ENCODE data around the gene NIM1K.
"Not testable (repeated sequence)": the region's sequence is repeated elsewhere in the genome, so short reads cannot be mapped to it uniquely, and the experiment has no call there.

The NIM1K gene

DNA sequence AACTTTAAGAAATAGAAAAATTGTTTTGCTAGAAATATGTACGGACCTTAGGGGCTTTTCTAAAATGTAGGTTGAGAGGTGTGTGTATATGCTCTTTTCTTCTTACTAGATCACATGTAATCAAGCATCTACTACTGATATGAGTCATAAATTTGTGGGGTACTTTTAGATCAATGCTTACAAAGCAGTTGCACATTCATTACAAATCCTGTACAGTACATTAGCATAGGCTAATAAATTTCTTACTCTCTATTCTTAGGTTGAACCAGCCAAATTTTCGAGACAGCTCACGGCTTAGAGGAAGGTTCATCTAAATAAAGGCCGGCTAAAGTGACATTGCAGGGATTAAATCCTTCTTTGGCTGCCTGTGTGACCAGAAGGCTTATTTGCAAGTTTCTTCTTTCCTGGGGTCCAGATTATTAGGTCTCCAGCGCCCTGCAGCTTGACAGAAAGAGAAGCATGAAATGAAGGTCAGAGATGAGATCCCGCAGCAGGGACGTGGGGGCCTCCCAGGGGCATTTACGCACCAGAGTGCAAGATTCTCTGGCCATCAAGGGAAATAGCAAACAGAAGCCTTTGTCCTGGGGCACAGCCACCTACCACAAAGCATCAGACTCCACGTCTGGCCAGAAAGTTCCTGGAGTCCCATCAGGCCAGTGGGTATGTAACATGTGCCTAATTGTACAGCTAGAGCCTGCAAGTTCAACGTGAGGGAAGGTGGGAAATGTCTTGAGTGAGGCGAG is 53.0 kb downstream of the NIM1K start:
- Histone ChIP-seq H3K4me3 (ENCODE audit: low read depth, low read length) (no peak overlapping the region), H2AFZ (ENCODE audit: low read length, unreplicated experiment) (no peak overlapping the region), H3K4me1 (ENCODE audit: control insufficient read depth, insufficient read depth, low read length, unreplicated experiment) (no peaks in the 10 kb centered on the region), H3K27me3 (ENCODE audit: insufficient read depth, low read length) (peaks cover 19% of the 10 kb centered on the region; the same call in 1 of the 2 replicates), H3K27ac (ENCODE audit: low read depth, low read length) (no peak overlapping the region), H3K79me2 (ENCODE audit: control insufficient read depth, insufficient read depth, low read length, unreplicated experiment) (no peaks in the 10 kb centered on the region), H3K36me3 (ENCODE audit: insufficient read depth, low read length) (no peaks in the 10 kb centered on the region)

DNA sequence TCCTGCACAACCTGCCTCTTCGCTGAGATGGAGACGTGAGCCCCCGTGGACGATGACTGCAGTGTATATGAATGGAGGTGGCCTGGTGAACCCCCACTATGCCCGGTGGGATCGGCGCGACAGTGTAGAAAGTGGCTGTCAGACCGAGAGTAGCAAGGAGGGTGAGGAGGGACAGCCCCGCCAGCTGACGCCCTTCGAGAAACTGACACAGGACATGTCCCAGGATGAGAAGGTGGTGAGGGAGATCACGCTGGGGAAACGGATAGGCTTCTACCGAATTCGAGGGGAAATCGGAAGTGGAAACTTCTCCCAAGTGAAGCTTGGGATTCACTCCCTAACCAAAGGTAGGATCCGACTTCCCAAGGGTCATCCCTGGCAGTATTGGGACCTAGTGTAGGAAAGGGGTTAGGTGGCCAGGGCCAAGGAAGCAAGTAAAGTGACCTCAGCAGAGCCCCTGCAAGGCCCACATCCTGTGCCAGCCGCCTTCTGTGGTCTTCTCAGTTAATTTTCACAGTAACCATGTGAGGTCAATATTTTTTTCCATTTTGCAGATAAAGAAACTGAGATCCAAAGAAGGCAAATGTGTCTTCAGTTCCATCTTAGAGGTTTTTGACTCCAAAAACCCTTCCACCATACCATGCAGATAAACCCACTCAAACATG is 53.8 kb downstream of the NIM1K start:
- no peak overlapping the region for H2AFZ ChIP-seq (ENCODE audit: low read length, unreplicated experiment)
- H3K4me3 ChIP-seq (ENCODE audit: low read depth, low read length), result no peak overlapping the region
- no peaks in the 10 kb centered on the region for H3K79me2 ChIP-seq (ENCODE audit: control insufficient read depth, insufficient read depth, low read length, unreplicated experiment)
- H3K36me3 ChIP-seq (ENCODE audit: insufficient read depth, low read length), result no peaks in the 10 kb centered on the region
- H3K4me1 ChIP-seq (ENCODE audit: control insufficient read depth, insufficient read depth, low read length, unreplicated experiment), result no peaks in the 10 kb centered on the region
- H3K27me3 ChIP-seq (ENCODE audit: insufficient read depth, low read length), result peaks cover 24% of the 10 kb centered on the region
- H3K27ac ChIP-seq (ENCODE audit: low read depth, low read length), result no peak overlapping the region

- Histone ChIP-seq H3K4me1 (ENCODE audit: control insufficient read depth, insufficient read depth, low read length, unreplicated experiment) (no peaks in the 10 kb centered on the region), H3K79me2 (ENCODE audit: control insufficient read depth, insufficient read depth, low read length, unreplicated experiment) (no peaks in the 10 kb centered on the region), H2AFZ (ENCODE audit: low read length, unreplicated experiment) (no peak overlapping the region), H3K27ac (ENCODE audit: low read depth, low read length) (no peak overlapping the region), H3K36me3 (ENCODE audit: insufficient read depth, low read length) (no peaks in the 10 kb centered on the region), H3K27me3 (ENCODE audit: insufficient read depth, low read length) (peaks cover 22% of the 10 kb centered on the region), H3K4me3 (ENCODE audit: low read depth, low read length) (no peak overlapping the region)
Observed at GRCh38 chr5:43251754-43252153, 59.7 kb downstream of the NIM1K start.

DNA sequence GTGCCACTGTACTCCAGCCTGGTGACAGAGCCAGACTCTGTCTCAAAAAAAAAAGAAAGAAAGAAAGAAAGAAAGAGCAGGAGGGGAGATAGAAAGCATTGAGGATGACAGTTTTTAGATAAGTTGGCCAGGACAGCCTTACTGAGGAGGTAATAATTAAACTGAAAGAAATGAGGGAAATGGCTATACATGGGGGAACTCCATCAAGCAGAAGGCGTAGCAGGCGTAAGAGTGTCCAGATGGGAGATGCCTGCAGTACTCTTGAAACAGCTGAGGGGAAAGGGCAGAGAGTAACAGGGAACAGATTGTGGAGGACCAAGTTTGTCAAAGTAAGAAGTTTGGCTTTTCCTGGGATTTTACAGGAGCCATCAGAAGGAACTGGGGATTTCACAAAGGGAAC is 63.7 kb downstream of the NIM1K start:
- Histone ChIP-seq H3K4me1 (ENCODE audit: control insufficient read depth, insufficient read depth, low read length, unreplicated experiment) (no peaks in the 10 kb centered on the region), H3K27ac (ENCODE audit: low read depth, low read length) (no peak overlapping the region), H3K36me3 (ENCODE audit: insufficient read depth, low read length) (no peaks in the 10 kb centered on the region), H3K4me3 (ENCODE audit: low read depth, low read length) (no peak overlapping the region), H3K27me3 (ENCODE audit: insufficient read depth, low read length) (peaks cover 39% of the 10 kb centered on the region), H3K79me2 (ENCODE audit: control insufficient read depth, insufficient read depth, low read length, unreplicated experiment) (no peaks in the 10 kb centered on the region), H2AFZ (ENCODE audit: low read length, unreplicated experiment) (no peak overlapping the region)

GRCh38 chr5:43256261-43256966 is 64.4 kb downstream of the NIM1K start:
- no peaks in the 10 kb centered on the region for H3K36me3 ChIP-seq (ENCODE audit: insufficient read depth, low read length)
- H2AFZ ChIP-seq (ENCODE audit: low read length, unreplicated experiment), result no peak overlapping the region
- no peaks in the 10 kb centered on the region for H3K4me1 ChIP-seq (ENCODE audit: control insufficient read depth, insufficient read depth, low read length, unreplicated experiment)
- peaks cover 39% of the 10 kb centered on the region for H3K27me3 ChIP-seq (ENCODE audit: insufficient read depth, low read length)
- no peaks in the 10 kb centered on the region for H3K79me2 ChIP-seq (ENCODE audit: control insufficient read depth, insufficient read depth, low read length, unreplicated experiment)
- no peak overlapping the region for H3K27ac ChIP-seq (ENCODE audit: low read depth, low read length)
- no peak overlapping the region for H3K4me3 ChIP-seq (ENCODE audit: low read depth, low read length)

- Histone ChIP-seq H2AFZ (ENCODE audit: low read length, unreplicated experiment) (no peak overlapping the region), H3K79me2 (ENCODE audit: control insufficient read depth, insufficient read depth, low read length, unreplicated experiment) (no peaks in the 10 kb centered on the region), H3K4me1 (ENCODE audit: control insufficient read depth, insufficient read depth, low read length, unreplicated experiment) (no peaks in the 10 kb centered on the region)
Observed at GRCh38 chr5:43258116-43258515, 66.1 kb downstream of the NIM1K start.

DNA sequence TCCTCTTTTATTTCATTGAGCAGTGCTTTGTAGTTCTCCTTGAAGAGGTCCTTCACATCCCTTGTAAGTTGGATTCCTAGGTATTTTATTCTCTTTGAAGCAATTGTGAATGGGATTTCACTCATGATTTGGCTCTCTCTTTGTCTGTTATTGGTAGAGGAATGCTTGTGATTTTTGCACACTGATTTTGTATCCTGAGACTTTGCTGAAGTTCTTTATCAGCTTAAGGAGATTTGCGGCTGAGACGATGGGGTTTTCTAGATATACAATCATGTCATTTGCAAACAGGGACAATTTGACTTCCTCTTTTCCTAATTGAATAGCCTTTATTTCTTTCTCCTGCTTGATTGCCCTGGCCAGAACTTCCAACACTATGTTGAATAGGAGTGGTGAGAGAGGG is 70.2 kb downstream of the NIM1K start:
- not testable (repeated sequence) for H3K36me3 ChIP-seq (ENCODE audit: insufficient read depth, low read length); H2AFZ ChIP-seq (ENCODE audit: low read length, unreplicated experiment); H3K4me1 ChIP-seq (ENCODE audit: control insufficient read depth, insufficient read depth, low read length, unreplicated experiment); H3K4me3 ChIP-seq (ENCODE audit: low read depth, low read length); H3K27ac ChIP-seq (ENCODE audit: low read depth, low read length); H3K79me2 ChIP-seq (ENCODE audit: control insufficient read depth, insufficient read depth, low read length, unreplicated experiment)
- H3K27me3 ChIP-seq (ENCODE audit: insufficient read depth, low read length), result peaks cover 32% of the 10 kb centered on the region

More at GRCh38 chr5:43258116-43258515, 66.1 kb downstream of the NIM1K start:
- Histone ChIP-seq H3K27ac (ENCODE audit: low read depth, low read length) (no peak overlapping the region), H3K27me3 (ENCODE audit: insufficient read depth, low read length) (peaks cover 39% of the 10 kb centered on the region), H3K4me3 (ENCODE audit: low read depth, low read length) (no peak overlapping the region), H3K36me3 (ENCODE audit: insufficient read depth, low read length) (no peaks in the 10 kb centered on the region)

DNA sequence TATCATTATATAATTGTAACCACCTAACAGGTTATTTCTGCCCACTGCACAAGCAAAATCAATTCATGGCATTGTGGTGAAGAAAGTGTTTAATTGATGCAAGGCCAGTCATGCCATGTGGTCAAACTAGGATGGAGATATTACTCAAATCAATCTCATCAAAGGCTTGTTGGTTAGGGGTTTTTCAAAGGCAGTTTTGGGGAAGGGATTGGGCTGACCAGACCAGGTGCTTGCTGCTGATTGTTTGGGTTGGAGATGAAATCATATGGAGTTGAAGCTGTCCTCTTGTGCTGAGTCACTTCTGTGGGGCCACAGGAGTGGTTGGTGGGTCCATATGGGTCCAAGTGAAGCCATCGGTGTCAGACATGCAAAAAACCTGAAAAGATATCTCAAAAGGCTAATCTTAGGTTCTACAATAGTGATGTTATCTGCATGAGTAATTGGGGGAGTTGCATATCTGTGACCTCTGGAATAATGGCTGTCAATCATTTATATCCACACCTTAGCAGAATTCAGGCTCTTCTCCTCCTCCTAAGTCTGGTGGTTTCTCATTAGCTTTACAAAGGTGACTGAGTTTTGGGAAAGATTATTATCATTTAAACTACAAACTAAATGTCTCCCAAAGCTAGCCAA is 76.3 kb downstream of the NIM1K start:
- H3K4me1 ChIP-seq (ENCODE audit: control insufficient read depth, insufficient read depth, low read length, unreplicated experiment), result no peaks in the 10 kb centered on the region
- no peak overlapping the region for H3K27ac ChIP-seq (ENCODE audit: low read depth, low read length)
- H2AFZ ChIP-seq (ENCODE audit: low read length, unreplicated experiment), result no peak overlapping the region
- peaks cover 48% of the 10 kb centered on the region for H3K27me3 ChIP-seq (ENCODE audit: insufficient read depth, low read length)
- H3K4me3 ChIP-seq (ENCODE audit: low read depth, low read length), result no peak overlapping the region
- no peaks in the 10 kb centered on the region for H3K79me2 ChIP-seq (ENCODE audit: control insufficient read depth, insufficient read depth, low read length, unreplicated experiment)
- H3K36me3 ChIP-seq (ENCODE audit: insufficient read depth, low read length), result no peaks in the 10 kb centered on the region

GRCh38 chr5:43270645-43271044 is 78.6 kb downstream of the NIM1K start:
- Histone ChIP-seq H3K4me3 (ENCODE audit: low read depth, low read length) (no peak overlapping the region), H3K27ac (ENCODE audit: low read depth, low read length) (no peak overlapping the region), H2AFZ (ENCODE audit: low read length, unreplicated experiment) (no peak overlapping the region), H3K27me3 (ENCODE audit: insufficient read depth, low read length) (peaks cover 61% of the 10 kb centered on the region), H3K36me3 (ENCODE audit: insufficient read depth, low read length) (no peaks in the 10 kb centered on the region), H3K79me2 (ENCODE audit: control insufficient read depth, insufficient read depth, low read length, unreplicated experiment) (no peaks in the 10 kb centered on the region), H3K4me1 (ENCODE audit: control insufficient read depth, insufficient read depth, low read length, unreplicated experiment) (no peaks in the 10 kb centered on the region)

DNA sequence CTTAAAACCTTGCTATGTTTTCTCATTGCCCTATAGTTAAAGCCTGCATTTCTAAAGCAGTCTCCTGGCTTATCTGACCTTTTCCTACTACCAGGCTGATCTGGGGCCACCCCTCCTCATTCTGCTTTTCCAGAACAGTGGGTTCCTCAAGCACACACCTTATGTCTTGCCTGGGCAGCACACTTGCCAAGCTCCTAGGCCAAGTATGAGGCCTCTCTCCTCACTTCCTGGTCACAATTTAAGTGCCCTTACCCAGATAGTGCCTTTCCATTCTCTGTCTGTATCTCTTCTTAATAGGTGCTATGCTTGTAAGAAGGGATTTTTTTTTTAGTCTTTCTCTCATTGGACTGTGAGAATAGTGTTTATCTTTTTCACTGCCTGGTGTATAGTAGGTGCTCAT is 81.5 kb downstream of the NIM1K start:
- no peaks in the 10 kb centered on the region for H3K4me1 ChIP-seq (ENCODE audit: control insufficient read depth, insufficient read depth, low read length, unreplicated experiment)
- no peak overlapping the region for H3K4me3 ChIP-seq (ENCODE audit: low read depth, low read length)
- H3K79me2 ChIP-seq (ENCODE audit: control insufficient read depth, insufficient read depth, low read length, unreplicated experiment), result no peaks in the 10 kb centered on the region
- no peak overlapping the region for H3K27ac ChIP-seq (ENCODE audit: low read depth, low read length)
- H3K27me3 ChIP-seq (ENCODE audit: insufficient read depth, low read length), result peaks cover 50% of the 10 kb centered on the region
- no peak overlapping the region for H2AFZ ChIP-seq (ENCODE audit: low read length, unreplicated experiment)
- no peaks in the 10 kb centered on the region for H3K36me3 ChIP-seq (ENCODE audit: insufficient read depth, low read length)
